ENCODE data around the gene CKM.
A peak's percentile ranks its signal among the peaks of the same experiment; 100 is the strongest.

CKM gene

DNA sequence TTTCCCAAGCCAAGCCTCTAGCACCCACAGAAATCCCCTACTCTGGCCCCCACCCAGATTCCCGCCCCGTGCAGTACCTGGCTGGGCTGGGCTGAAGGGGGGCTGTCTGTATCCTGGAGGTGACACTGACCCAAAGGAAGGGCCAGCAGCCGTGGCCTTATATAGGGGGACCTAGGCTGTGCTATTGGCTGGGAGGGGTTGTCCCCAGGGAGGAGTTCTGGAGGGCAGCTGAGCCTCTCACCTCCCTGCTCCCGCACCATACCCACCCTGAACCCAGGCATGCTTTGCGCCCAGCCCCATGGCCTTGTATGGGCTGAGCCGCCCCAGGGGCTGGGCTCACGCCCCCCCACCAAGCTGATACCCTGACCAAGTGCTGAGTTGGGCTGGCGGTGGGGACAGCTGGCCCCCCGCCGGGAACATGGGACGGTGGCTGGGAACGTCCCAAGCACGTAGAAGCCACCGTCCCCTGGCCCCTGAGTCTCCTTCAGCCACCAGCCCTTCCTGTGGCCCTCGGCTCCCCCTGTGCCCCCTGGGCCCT, at the start of gene CKM:
Gene CKM, minus strand, starts transcription at position 132 of the 538 bp plus-strand sequence. CDS start 3,162 bp downstream, outside the sequence.
- DNase-seq = no peak

GRCh38 chr19:45370410-45371204, 47.9 kb upstream of the CKM start, which contains the start of gene ERCC2:
ERCC2 (minus strand) TSS chr19:45370573; CDS start chr19:45370540, 33 bp downstream.
- DNase-seq = peak; percentile 99 to 100 (median 100)

- DNase-seq = no peak
These were observed 46.2 kb upstream of the CKM start for GRCh38 chr19:45368737-45369340.

GRCh38 chr19:45368127-45368526, 45.5 kb upstream of the CKM start:
- no peak for DNase-seq

DNA sequence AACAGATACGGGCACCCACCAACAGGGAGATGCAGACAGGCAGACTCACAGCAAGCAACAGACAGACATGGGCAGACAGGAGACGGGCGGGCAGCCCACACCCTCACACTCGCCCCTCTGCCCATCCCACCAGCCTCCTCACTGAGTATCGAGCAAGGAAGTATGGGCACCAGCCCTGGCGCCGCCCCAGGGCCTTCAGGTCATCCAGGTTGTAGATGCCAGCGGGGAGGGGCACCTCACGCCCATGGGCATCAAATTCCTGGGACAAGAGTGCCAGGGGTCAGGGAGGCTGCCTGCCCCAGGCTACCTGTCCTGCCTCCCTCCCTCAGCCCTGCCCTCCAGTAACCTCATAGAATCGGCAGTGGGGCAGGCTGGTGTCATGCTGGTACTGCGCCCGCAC, 42.0 kb upstream of the CKM start:
- no peak for DNase-seq

DNA sequence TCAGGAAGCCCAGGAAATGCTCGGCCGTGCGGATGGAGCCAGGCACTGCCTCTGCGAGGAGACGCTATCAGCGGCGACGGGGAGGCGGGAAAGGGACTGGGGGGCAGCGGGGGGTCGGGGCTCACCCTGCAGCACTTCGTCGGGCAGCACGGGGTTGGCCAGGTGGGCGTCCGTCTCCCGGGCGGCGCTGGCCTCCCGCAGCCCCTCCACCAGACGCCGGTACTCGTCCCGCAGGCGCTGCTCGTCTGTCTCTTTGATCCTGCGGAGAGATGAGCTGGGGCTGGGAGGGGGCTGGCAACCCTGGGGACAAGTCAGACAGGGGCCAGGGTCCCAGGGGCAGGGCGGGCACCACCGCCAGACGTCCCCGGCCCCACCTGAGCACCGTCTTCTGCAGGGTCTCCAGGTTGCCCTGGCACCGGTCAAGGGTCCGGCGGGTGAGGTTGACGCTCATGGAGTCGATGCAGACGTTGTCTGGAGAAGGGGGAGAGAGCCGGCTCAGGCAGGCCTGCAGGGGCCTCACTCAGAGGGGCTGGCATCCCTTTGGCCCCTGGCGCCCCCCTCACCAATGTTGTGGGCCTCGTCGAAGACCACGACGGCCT, 41.3 kb upstream of the CKM start:
- DNase-seq = no peak

GRCh38 chr19:45362291-45362690, 39.6 kb upstream of the CKM start:
- no peak for DNase-seq

- no peak for DNase-seq
These were observed 38.9 kb upstream of the CKM start for GRCh38 chr19:45361608-45362007.

DNA sequence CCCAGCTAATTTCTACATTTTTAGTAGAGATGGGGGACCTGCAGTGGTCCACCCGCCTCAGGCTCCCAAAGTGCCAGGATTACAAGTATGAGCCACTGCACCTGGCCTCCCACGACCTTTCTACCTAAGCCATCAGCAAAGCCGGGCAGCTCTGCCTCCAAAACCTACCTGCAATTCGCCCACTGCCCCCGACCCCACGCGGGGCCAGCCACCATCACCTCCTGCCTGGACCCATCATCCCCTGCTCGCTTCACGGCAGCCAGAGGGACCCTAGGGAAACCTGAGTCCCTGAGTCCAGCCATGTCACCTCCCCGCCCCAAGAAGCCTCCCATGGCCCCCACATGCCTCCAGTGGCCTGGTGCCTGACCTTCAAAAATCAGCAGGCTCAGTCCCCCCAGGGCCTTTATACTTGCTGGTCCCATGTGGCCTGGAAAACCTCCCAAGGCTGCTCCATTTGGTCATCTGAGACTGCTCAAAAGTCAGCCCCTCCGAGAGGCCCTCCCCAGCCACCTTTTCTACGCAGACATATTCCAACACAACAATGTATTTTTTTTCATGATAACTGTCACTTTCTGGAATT, 35.6 kb upstream of the CKM start:
- DNase-seq = no peak

DNA sequence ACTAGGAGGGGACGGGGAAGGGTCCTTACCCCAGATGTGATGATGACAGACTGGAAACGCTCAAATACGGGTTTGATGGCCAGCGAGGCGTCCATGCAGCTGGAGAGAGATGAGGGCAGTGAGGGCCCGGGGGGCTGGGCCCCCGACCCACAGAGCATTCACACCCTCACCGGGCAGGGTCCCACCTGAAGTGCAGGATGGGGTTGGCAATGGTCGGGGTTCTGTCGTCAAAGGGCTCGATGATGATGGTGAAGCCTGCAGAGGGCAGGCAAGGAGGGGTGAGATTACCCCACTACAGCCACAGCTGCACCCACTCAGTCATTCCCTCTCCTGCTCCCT, 34.7 kb upstream of the CKM start:
- no peak for DNase-seq

DNA sequence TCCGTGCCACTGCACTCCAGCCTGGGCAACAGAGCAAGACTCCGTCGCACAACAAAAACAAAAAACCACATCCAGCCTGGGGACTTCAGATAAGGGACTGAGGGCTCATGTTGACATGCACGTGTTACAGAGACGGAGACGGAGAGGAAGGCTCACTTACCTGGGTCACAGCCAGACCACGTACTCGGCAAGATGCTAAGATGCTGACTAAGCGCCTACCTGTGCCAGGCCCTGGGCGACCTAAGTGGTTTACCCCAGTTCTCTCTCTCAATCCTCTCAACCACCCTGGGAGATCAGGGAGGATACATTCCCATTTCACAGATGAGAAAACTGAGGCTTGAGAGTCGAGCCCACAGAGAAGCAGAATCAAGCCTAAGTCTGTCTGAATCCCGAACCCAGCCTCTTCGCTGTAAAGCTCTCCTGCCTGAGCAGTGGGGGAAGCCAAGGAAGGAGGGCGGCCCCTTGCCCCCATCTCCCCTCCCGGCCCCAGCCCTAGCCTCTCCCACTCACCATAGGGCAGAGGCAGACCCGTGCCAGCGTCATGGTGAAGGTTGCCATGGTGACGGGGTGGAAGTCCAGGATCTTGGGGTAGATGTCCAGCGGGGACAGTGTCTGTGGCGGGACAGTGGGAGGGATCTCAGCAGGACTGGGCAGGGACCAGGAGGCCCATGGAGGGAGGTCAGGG, 34.2 kb upstream of the CKM start:
- no peak for DNase-seq

DNA sequence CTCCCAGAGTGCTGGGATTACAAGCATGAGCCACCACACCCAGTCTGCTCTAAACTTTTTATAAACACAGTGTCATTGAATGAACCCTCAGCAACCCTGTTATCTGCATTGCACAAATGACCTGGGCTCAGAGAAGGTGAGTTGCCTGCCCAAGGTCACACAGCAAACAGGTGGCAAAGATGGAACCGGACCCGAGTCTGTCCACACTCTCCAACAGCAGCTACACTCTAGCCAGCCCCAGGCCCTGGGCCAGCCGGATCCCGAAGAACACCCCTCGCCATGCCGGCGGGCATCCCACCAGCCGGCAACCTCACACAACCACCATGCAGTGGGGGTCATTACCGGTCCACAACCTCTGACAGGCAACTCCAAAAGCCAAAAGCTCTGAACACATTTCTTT, 33.2 kb upstream of the CKM start:
- DNase-seq = no peak

GRCh38 chr19:45355402-45355801, 32.7 kb upstream of the CKM start:
- no peak for DNase-seq

DNA sequence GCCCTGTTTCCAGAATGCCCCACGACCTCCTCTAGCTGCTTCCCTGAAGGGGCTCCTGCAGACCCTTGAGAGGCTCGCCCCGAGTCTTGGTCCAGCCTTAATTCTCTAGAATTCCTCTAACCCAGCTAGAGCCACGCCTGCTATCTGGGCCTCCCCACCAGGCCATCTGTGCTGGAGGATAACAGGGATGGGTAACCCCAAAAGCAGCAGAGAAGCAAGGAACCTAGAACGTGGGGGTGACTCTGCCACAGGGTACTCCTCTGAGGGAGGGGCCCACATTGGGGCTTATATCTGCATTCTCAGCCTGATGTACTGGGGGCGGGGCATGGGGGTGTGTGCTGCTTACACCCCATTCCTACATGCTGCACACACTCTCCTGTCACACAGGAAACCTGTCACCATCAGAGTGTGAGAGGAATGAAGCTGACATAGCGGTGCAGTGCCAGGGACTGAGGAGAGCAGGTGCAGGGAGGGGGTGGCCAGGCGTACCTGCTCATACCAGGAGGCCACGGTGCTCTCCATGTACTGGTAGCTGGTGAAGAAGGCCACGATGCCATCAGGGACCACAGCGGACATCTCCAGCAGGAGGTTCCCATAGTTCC, 31.7 kb upstream of the CKM start:
- no peak for DNase-seq

DNA sequence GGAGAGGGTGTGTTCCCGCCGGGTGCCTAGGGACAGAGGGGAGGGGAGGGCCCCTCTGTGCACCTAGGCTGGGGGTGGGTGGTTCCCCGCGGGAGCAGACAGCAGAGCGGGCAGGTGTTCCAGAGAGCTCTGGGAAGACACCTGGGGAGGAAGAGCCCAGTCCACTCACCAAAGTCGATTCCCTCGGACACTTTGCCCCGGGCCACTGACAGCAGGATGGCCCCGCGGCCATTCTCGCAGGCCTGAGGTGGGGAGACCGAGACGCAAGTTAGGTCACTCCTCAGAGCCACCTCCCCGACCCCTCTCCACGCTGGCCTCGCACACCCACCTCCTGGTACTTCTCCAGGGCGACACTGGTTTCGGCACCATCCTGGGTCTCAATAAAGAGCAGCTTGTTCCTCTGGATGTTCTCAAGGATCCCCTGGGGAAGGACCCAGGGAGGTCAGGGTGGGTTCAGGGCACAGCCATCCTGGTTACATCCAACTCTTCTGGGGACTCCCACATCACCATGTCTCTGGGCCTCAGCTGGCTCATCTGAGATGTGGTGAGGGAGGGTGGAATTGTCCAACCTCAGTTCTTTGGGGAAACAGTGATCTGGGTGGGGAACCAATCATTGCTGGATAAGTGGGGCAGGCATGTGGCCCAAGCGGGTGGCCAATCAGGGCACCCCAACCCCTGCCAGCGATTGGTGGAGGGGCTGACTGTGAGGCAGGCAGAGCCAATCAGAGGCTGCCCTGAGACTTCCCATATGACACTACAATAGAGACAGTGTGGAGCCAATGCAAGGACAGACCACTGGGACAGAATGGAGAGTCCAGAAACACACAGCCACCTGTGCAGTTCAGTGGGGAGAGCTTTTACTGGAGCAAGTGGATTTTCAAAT, 30.5 kb upstream of the CKM start:
- no peak for DNase-seq

DNA sequence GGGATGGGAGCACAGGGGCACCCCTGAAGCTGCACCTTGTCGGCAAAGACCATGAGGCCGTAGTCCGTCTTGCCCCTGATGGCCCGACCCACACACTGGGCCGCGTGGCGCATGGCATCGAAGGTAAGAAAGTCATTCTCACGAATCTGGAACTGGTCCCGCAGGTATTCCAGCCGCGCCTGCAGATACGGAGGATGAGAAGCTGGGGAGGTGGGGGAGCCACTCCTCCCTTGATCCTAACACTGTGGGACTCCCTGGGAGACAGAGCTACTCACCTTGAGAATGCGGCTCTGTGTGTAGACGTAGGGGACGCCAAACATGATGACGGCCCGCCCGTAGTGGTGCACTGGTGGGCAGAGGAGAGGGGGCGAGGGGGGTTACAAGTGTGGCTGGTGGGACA, 29.8 kb upstream of the CKM start:
- DNase-seq = no peak

DNA sequence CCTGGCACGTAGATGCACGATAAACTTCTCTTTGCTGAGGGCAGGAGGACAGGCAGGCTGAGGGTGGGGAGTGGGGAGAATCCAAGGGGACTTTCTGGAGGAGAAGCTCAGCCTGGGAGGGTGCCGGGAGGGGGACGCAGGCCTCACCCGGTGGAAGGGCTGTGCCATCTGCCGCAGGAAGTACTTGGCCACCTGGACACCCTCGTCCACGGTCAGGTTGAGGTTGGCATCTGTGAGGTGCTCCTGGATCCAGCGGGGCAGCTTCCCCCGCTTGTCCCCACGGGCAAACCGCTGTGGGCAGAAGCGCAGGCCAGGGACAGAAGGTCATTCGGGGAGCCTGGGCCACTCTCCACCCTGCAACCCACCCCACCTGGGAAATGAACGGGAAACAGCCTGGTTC, 29.4 kb upstream of the CKM start:
- no peak for DNase-seq

- DNase-seq = no peak
These were observed 28.8 kb upstream of the CKM start for GRCh38 chr19:45351401-45351952.

DNA sequence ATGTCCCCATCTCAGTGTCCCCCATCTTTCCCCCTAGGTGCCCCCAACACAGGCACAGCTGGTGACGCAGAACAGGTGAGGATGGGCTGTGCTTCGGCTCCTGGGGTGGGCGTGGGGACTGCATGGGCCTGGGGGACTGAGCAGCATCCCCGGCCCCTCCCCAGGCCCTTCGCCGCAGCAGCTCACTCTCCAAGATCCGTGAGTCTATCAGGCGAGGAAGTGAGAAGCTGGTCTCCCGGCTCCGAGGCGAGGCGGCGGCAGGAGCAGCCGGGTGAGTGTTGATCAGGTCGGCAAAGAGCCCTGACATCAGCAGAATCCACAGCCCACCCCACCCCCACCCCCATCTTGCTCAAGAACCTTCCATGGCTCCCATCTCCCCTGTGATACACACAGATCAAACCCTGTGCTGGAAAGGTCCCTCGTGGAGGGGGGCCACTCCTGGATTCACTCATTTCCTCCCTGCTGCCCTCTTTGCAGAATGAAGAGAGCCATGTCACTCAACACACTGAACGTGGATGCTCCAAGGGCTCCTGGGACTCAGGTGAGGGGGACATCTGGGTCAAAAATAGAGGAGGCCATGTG, 27.9 kb upstream of the CKM start:
- DNase-seq = no peak

- DNase-seq = no peak
These were observed 26.8 kb upstream of the CKM start for GRCh38 chr19:45349430-45349941.

DNA sequence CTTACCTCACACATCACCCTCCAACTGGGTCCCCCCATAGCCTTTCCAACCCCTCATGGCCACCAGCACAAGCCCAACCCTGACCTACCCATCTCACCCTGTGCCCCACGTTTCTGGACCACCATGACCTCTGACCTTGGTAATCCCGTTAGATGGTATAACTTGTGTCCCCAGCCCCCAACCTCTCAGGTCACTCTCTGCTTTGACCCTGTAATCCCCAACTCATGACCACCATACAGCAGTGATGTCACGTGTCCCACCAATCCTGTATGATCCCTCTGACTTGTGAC, 26.4 kb upstream of the CKM start:
- DNase-seq = no peak
